Pancreas (tissue), 10 donors: ENCODE data around the gene CCDC8. TPM values are rescaled to one million over a fixed set of nuclear protein-coding genes. Genes with fewer than 3 reads are reported as not detected.

Source experiments
- ATAC-seq, 4 donors: fragments of 200-7000 bp; cut with Tn5 transposase; one replicate each; pipeline versions ENCODE4 v1.8.0 to v1.9.1; 2020; ENCODE audit warnings: mild to moderate bottlenecking in 4 of 4, moderate library complexity in 4 of 4
- DNase-seq, 6 donors: peaks; one replicate each; pipeline ENCODE4 v3.0.0-alpha.2; 2020
- FAIRE-seq: peaks from 2 replicates; lab custom pipeline; 2012; peaks lifted over from hg19 to GRCh38; lab: Jason Lieb, UNC
- H3K27ac ChIP-seq, 4 donors: fragments of 200-600 bp; sonication (generic); 1 replicate in 3 of 4; 2 replicates in 1 of 4; pipeline versions ENCODE4 v1.5.0 to v1.8.0; 2020
- H3K27me3 ChIP-seq, 4 donors: fragments of 200-600 bp; one replicate each; pipeline ENCODE4 v1.8.0; 2021
- H3K36me3 ChIP-seq, 3 donors: fragments of 200-600 bp; sonication (generic) in 1 of 3; one replicate each; pipeline versions ENCODE4 v1.5.0 to v1.8.0; 2020 to 2021
- H3K4me1 ChIP-seq, 3 donors: fragments of 200-600 bp; one replicate each; pipeline ENCODE4 v1.8.0; 2021
- H3K4me3 ChIP-seq, 4 donors: fragments of 200-600 bp; sonication (generic) in 2 of 4; one replicate each; pipeline versions ENCODE4 v1.5.0 to v1.8.0; 2020 to 2021
- H3K9me3 ChIP-seq, 4 donors: fragments of 200-600 bp; one replicate each; pipeline ENCODE4 v1.8.0; 2021
- WGBS, 2 donors: extraction: QIAGEN DNeasy Blood & Tissue Kit; methylation state at CpG; one replicate each; pipeline ENCODE4 v1.1.7; 2013; 5-methylcytosine and 5-hydroxymethylcytosine counted together
- intact Hi-C, 3 donors: fragments of 100-400 bp; cut with DNase I; formaldehyde crosslinking; loops; one replicate each; pipeline versions ENCODE4 v1.11.1 to v1.14.2; 2022
- polyA plus RNA-seq, 2 donors: library from polyadenylated mRNA; stranded (reverse); fragments of 200-250 nt; gene quantifications; one replicate each; pipeline ENCODE4 v1.2.3, GENCODE V29; 2013
- total RNA-seq, 6 donors: library from RNA; stranded (reverse); fragmentation: NEBNext Ultra II Directional in 4 of 6; extraction: Animal tissue kit (Norgen Biotek cat#: 25700) in 4 of 6; gene quantifications; one replicate each; pipeline versions ENCODE4 v1.2.1 to v1.2.4, GENCODE V29; 2021 to 2023
- TF ChIP-seq, protein P1 (sequence below), 4 donors: fragments of 200-600 bp; sonication (generic) in 3 of 4; IDR thresholded peaks; one replicate each; pipeline versions ENCODE4 v1.5.0 to v1.8.0; 2021; ENCODE audit warnings: antibody characterized with exemption in 4 of 4
- donor health status: healthy with polysubstance abuse.
- donor health status: DM: no; HTN: no; CAD: no; lungs with moderate emphysema.
- donor health status: DM: no; HTN: no; CAD: no.
- donor health status: control.
- donor health status: control.
- donor health status: Bipolar disorder and iron deficiency.
- donor health status: DM: yes; HTN: yes; CAD: no.
- donor health status: DM: no; HTN: no; CAD: no.
- donor health status: DM: no; HTN: no; CAD: no.
- donor health status: DM: yes; HTN: yes; CAD: no.

The CCDC8 gene
- total and polyA plus RNA-seq, 8 donors: 8.2 to 22.0 (median 12.0) TPM

DNA sequence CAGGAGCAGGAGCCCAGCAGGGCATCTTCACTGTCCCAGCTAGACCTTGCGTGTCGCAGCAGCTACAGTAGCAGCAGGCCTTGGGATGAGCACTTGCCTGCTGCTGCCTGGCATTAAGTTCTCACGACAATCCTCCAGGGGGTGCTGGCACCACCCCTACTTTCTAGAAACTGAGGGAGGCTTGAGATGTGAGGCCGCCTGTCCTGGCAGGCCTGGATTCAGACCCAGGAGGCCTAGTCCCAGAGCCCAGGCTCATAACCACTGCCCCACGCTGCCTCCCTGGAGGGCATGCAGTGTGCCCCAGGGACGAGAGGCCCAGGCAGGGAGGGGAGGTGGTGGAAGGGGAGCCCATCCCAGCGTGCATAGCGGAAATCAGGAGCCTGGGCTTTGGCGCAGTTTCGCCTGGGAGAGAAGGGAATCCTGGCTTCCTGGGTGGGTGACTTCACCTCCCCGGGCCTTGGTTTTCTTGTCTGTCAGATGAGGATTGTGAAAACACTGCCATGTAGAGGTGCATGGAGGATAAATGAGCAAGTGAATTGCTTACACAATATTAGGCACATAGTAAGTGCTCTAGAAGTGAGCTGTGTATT, 40.4 kb downstream of the CCDC8 start:
- no peaks in the 10 kb centered on the region for H3K27me3 ChIP-seq
- WGBS, 2 donors: 64 to 70% methylated on average over 11 of the region's 11 CpGs
- no peaks in the 10 kb centered on the region for H3K9me3 ChIP-seq
- ATAC-seq (peak in 2 of 4 donors; percentile 2 to 4), DNase-seq (peak in 2 of 6 donors; percentile 37 to 61), FAIRE-seq (no peak)
- peaks cover 14 to 26% (median 15%) of the 10 kb centered on the region in 3 donors for H3K4me1 ChIP-seq
- TF ChIP-seq, protein P1, sequence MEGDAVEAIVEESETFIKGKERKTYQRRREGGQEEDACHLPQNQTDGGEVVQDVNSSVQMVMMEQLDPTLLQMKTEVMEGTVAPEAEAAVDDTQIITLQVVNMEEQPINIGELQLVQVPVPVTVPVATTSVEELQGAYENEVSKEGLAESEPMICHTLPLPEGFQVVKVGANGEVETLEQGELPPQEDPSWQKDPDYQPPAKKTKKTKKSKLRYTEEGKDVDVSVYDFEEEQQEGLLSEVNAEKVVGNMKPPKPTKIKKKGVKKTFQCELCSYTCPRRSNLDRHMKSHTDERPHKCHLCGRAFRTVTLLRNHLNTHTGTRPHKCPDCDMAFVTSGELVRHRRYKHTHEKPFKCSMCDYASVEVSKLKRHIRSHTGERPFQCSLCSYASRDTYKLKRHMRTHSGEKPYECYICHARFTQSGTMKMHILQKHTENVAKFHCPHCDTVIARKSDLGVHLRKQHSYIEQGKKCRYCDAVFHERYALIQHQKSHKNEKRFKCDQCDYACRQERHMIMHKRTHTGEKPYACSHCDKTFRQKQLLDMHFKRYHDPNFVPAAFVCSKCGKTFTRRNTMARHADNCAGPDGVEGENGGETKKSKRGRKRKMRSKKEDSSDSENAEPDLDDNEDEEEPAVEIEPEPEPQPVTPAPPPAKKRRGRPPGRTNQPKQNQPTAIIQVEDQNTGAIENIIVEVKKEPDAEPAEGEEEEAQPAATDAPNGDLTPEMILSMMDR (IDR thresholded peaks at IDR 0.05): peak in 1 of 4 donors; percentile 8
- H3K4me3 ChIP-seq: no peak overlapping the region
- H3K27ac ChIP-seq: peak overlapping the region; percentile 56 to 88 (median 75)
- peaks cover 0 to 11% (median 10%) of the 10 kb centered on the region in 3 donors for H3K36me3 ChIP-seq
- intact Hi-C loops: no loop called here

DNA sequence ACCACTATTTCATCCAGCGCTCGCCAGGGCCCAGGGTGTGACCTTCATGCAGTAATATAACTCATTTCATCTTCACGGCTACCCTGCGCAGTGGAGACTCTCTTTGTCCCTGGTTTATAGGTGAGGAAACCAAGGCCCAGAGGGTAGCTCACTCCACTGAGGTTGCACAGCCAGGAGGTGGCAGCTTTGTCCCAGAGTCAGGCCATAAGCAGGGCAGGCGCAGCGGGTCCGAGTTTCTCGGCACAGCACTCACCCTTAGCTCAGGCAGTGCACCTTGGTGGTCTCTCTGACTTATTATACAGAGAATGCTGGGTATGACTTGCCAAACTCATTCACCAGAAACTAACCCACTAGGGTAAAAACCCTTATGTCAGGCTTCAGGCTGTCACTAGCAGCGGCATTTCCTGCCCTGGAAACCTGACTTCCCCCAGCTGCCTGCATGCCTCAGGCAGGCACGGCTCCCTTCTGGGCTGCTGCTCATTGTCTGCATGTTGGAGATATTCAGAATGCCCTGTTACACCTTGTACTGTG, 41.9 kb downstream of the CCDC8 start:
- Histone ChIP-seq H3K9me3 (no peaks in the 10 kb centered on the region), H3K4me1 (peaks cover 12 to 24% (median 14%) of the 10 kb centered on the region in 3 donors), H3K4me3 (no peak overlapping the region), H3K36me3 (peaks cover 0 to 6% (median 1%) of the 10 kb centered on the region in 3 donors), H3K27me3 (no peaks in the 10 kb centered on the region), H3K27ac (no peak overlapping the region)
- intact Hi-C loops: no loop called here
- FAIRE-seq (no peak), DNase-seq (peak in 1 of 6 donors; percentile 49), ATAC-seq (no peak)
- WGBS, 2 donors: 85 to 87% methylated on average over 10 of the region's 10 CpGs
- TF ChIP-seq, protein P1 (IDR thresholded peaks at IDR 0.05): no peak

DNA sequence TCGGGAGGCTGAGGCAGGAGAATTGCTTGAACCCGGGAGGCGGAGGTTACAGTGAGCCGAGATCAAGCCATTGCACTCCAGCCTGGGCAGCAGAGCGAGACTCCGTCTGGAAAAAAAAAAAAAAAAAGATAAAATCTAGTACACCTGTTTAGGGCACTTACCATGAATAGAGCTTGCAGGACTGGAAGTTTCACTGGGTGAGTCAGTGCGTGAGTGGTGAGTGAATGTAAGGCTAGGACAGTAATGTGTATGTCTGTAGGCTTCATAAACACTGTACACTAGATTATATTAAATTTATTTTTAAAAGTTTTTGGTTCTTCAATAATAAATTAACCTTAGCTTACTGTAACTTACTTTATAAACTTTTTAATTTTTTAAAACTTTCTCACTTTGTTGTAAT, 43.5 kb downstream of the CCDC8 start:
- intact Hi-C loops: no loop called here
- Histone ChIP-seq H3K9me3 (no peaks in the 10 kb centered on the region), H3K4me3 (no peak overlapping the region), H3K27me3 (no peaks in the 10 kb centered on the region), H3K27ac (no peak overlapping the region), H3K4me1 (peaks cover 12 to 24% (median 14%) of the 10 kb centered on the region in 3 donors), H3K36me3 (peaks cover 0 to 6% (median 0%) of the 10 kb centered on the region in 3 donors)
- no peak for DNase-seq
- peak; percentile 5 for FAIRE-seq
- TF ChIP-seq, protein P1 (IDR thresholded peaks at IDR 0.05): no peak
- WGBS, 2 donors: 84 to 90% methylated on average over 7 of the region's 7 CpGs
- ATAC-seq: no peak

DNA sequence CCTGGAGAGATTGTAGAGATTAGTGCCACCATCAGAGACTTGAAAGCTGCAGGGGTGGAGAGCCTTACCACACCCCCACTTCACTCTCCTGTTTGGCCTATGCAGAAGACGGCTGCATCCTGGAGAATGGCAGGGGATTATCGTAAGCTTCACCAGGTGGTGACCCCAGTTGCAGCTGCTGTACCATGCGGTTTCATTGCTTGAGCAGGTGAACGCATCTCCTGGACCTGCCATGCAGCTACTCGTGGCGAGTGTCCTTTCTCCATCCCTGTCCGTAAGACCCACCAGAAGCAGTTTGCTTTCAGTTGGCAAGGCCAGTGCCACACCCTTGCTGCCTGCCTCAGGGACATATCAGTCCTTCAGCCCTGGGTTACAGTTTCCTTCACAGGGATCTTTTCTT, 45.2 kb downstream of the CCDC8 start:
- Histone ChIP-seq H3K27me3 (no peaks in the 10 kb centered on the region), H3K27ac (no peak overlapping the region), H3K4me3 (no peak overlapping the region), H3K4me1 (peaks cover 3 to 10% (median 9%) of the 10 kb centered on the region in 3 donors), H3K36me3 (peaks cover 0 to 17% (median 0%) of the 10 kb centered on the region in 3 donors), H3K9me3 (no peaks in the 10 kb centered on the region)
- intact Hi-C loops: no loop called here
- FAIRE-seq (no peak), ATAC-seq (no peak), DNase-seq (peak in 1 of 6 donors; percentile 28)
- TF ChIP-seq, protein P1 (IDR thresholded peaks at IDR 0.05): no peak
- 91 to 92% methylated on average over 7 of the region's 7 CpGs for WGBS, 2 donors

DNA sequence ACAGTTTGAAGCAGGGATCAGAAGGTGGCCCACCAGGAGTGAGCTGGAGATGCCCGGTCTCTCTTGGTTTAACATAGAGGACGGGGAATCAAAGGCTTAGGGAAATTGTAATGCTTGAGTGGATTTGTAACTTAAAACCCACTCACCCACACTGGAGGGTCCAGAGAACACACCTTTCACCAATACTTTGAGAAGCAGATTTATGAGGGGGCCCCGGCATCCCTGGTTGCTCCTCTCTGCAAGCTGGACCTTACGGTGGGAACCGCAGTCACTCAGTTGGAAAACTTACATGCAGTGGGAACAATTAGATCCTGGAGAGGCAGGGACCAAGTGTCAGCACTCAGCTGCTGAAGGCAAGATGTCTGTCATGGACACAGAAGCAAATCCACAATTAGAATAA, 45.9 kb downstream of the CCDC8 start:
- H3K4me3 ChIP-seq: no peak overlapping the region
- no peaks in the 10 kb centered on the region for H3K27me3 ChIP-seq
- H3K4me1 ChIP-seq: peaks cover 0 to 3% (median 2%) of the 10 kb centered on the region in 3 donors
- no peaks in the 10 kb centered on the region for H3K9me3 ChIP-seq
- DNase-seq (peak in 1 of 6 donors; percentile 28), FAIRE-seq (no peak), ATAC-seq (no peak)
- no peak overlapping the region for H3K27ac ChIP-seq
- WGBS, 2 donors: 87 to 96% methylated on average over 5 of the region's 5 CpGs
- TF ChIP-seq, protein P1 (IDR thresholded peaks at IDR 0.05): no peak
- peaks cover 0 to 17% (median 0%) of the 10 kb centered on the region in 3 donors for H3K36me3 ChIP-seq
- intact Hi-C loops: no loop called here
